ENCODE data around the gene HSD3B2.

HSD3B2 gene

DNA sequence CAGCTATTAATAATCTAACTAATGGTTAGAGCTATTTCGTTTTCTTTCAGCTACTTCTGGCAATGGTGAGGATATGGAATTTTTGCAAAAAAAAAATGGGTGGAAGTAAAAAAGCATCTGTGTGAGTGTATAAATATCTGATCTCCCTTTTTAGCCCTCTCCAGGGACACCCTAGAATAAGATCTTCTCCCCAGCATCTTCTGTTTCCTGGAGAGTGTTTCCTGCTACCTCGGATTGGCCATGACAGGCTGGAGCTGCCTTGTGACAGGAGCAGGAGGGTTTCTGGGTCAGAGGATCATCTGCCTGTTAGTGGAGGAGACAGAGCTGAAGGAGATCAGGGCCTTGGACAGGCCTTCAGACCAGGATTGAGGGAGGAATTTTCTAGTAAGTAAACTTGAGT lies 23.8 kb downstream of the HSD3B2 start:
- TF ChIP-seq, protein P1, sequence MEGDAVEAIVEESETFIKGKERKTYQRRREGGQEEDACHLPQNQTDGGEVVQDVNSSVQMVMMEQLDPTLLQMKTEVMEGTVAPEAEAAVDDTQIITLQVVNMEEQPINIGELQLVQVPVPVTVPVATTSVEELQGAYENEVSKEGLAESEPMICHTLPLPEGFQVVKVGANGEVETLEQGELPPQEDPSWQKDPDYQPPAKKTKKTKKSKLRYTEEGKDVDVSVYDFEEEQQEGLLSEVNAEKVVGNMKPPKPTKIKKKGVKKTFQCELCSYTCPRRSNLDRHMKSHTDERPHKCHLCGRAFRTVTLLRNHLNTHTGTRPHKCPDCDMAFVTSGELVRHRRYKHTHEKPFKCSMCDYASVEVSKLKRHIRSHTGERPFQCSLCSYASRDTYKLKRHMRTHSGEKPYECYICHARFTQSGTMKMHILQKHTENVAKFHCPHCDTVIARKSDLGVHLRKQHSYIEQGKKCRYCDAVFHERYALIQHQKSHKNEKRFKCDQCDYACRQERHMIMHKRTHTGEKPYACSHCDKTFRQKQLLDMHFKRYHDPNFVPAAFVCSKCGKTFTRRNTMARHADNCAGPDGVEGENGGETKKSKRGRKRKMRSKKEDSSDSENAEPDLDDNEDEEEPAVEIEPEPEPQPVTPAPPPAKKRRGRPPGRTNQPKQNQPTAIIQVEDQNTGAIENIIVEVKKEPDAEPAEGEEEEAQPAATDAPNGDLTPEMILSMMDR (IDR thresholded peaks at IDR 0.05; ENCODE audit: insufficient read depth, low read length, missing control alignments), result no peak
- CTCF ChIA-PET, result interaction anchor here (1.1 kb wide), 1 partner anchor 163 kb away, joined by 3 read pairs; no protein-coding TSS in a partner anchor
- no peak overlapping the region for H3K4me3 ChIP-seq (ENCODE audit: low read depth, low read length)
- DNase-seq (ENCODE audit: low read depth, low spot score), result no peak
- POLR2A ChIA-PET, result no interaction called here

DNA sequence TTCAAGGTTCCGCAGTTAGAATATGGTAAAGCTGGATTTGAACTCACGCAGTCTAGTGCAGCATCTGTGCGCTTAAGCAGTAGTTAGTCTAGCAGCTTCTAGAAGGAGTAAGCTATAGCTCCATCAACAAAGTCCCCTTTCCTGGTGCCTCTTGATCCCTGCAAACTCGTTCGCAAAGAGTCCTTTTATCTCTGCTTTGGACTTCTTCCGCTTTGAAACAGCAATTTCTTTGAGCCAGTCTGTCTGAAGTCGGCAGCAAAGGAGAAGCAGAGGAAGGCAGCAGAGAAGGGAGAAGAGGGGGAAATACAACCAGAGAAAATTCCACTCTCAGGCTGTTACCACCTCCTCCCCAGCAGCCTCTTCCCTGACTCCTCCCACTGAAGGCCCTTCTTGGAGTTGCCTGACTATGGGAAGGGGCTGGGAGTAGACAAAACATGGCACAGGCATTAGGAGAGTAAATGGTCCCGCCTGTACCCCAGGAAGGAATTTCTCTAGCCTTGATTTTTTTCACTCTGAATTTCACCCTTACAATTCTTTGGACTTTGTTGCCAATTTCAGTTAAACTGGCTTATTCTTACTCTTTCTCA lies 25.9 kb downstream of the HSD3B2 start:
- DNase-seq (ENCODE audit: low read depth, low spot score), result no peak
- ChIA-PET POLR2A (no interaction called here), CTCF (no interaction called here)
- TF ChIP-seq, protein P1 (IDR thresholded peaks at IDR 0.05; ENCODE audit: insufficient read depth, low read length, missing control alignments), result no peak
- H3K4me3 ChIP-seq (ENCODE audit: low read depth, low read length), result no peak overlapping the region

DNA sequence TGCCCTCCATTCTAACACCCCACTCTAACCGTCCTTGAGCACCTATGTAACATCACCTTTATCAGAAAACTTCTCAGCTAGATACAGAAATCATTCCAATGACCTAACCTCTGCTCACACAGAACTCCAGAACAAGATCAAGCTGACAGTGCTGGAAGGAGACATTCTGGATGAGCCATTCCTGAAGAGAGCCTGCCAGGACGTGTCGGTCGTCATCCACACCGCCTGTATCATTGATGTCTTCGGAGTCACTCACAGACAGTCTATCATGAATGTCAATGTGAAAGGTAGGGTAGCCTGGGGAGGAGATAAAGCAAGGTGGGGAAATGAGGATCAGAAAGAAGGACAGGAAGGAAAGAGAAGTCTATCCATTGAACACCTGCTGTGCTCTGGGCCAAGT lies 27.8 kb downstream of the HSD3B2 start:
- POLR2A ChIA-PET, result no interaction called here

DNA sequence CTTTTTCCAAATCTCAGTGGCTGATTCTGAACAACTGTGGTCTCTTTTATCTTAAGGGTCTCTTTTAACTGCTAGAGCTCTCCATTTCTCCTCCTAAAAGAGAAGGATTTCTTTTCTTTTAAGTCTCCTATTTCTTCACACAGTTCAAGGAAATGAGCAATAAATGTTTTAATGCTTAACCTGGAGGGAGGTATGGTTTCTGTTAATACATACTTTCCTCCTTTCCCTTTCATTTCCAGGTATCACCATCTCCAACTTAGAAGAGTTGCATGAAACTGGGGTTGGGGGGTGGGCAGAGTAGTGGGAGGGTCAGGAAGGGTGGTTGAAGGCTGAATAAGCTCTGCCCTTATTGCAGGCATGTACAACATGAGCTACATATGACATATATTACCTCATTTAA lies 31.4 kb downstream of the HSD3B2 start:
- no peak overlapping the region for H3K4me3 ChIP-seq (ENCODE audit: low read depth, low read length)
- no peak for DNase-seq (ENCODE audit: low read depth, low spot score)
- POLR2A ChIA-PET, result no interaction called here
- CTCF ChIA-PET, result interaction anchor here (2.0 kb wide), 1 partner anchor 9 kb away, joined by 4 read pairs; no protein-coding TSS in a partner anchor
- TF ChIP-seq, protein P1 (IDR thresholded peaks at IDR 0.05; ENCODE audit: insufficient read depth, low read length, missing control alignments), result no peak

More for the DNA sequence above, 27.8 kb downstream of the HSD3B2 start:
- TF ChIP-seq, protein P1 (IDR thresholded peaks at IDR 0.05; ENCODE audit: insufficient read depth, low read length, missing control alignments), result no peak
- H3K4me3 ChIP-seq (ENCODE audit: low read depth, low read length), result no peak overlapping the region
- no peak for DNase-seq (ENCODE audit: low read depth, low spot score)
- CTCF ChIA-PET, result no interaction called here

GRCh38 chr1:119447344-119448126 lies 32.6 kb downstream of the HSD3B2 start:
- no peak overlapping the region for H3K4me3 ChIP-seq (ENCODE audit: low read depth, low read length)
- CTCF ChIA-PET, result interaction anchor here (2.0 kb wide), 1 partner anchor 8 kb away, joined by 4 read pairs; no protein-coding TSS in a partner anchor
- TF ChIP-seq, protein P1 (IDR thresholded peaks at IDR 0.05; ENCODE audit: insufficient read depth, low read length, missing control alignments), result no peak
- POLR2A ChIA-PET, result no interaction called here
- no peak for DNase-seq (ENCODE audit: low read depth, low spot score)

DNA sequence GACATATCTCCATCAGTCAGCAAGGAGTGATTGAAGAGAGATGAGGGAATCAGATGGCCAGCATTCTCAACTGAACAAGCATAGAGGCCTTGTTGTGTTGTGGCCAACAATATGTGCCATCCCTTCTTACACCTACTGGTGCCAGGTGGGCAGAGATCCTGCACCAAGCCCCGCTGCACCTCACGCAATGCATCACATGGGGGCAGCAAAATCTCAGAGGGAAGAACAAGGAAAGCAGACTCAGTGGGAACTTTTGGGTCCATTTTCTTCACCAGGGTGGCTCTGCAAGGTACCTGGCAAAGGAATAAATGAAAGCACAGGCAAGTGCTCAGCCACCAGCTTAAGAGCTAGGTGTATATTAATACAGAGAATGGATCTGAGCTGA lies 33.2 kb downstream of the HSD3B2 start:
- ChIA-PET CTCF (no interaction called here), POLR2A (no interaction called here)
- TF ChIP-seq, protein P1 (IDR thresholded peaks at IDR 0.05; ENCODE audit: insufficient read depth, low read length, missing control alignments), result no peak
- no peak for DNase-seq (ENCODE audit: low read depth, low spot score)
- no peak overlapping the region for H3K4me3 ChIP-seq (ENCODE audit: low read depth, low read length)
